ENCODE measurements around the gene OAS1.

OAS1 gene

DNA sequence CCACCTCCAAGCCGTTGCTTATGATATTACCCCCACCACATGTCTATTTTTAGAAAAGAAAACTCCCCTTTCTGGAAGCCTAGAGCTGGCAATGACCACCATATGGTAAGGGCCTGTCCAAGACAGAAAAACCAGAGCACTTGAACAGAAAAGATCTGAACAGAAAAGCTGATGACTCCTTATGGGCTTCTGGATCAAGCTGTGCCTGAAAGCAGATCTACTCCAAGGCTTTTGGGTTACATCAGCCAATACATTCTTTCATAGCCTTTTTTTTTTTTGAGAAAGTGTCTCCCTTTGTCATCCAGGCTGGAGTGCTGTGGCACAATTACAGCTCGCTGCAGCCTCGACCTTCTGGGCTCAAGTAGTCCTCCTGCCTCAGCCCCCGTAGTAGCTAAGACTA, 54.8 kb downstream of the OAS1 start:
- no peak for DNase-seq (ENCODE audit: low read depth)
- no peak overlapping the region for H3K4me3 ChIP-seq (ENCODE audit: low read depth, low read length)

DNA sequence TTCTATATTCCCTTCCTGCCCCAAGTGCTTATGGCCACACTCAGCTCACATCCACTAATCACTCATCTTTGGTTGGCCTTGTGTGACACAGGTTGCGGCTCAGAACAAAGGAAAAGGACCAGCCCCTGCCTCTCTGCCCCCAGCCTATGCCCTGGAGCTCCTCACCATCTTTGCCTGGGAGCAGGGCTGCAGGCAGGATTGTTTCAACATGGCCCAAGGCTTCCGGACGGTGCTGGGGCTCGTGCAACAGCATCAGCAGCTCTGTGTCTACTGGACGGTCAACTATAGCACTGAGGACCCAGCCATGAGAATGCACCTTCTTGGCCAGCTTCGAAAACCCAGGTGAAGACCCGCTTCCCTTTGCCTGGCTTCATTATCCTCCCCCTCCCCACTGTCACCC, 55.8 kb downstream of the OAS1 start:
- no peak for DNase-seq (ENCODE audit: low read depth)
- no peak overlapping the region for H3K4me3 ChIP-seq (ENCODE audit: low read depth, low read length)

DNA sequence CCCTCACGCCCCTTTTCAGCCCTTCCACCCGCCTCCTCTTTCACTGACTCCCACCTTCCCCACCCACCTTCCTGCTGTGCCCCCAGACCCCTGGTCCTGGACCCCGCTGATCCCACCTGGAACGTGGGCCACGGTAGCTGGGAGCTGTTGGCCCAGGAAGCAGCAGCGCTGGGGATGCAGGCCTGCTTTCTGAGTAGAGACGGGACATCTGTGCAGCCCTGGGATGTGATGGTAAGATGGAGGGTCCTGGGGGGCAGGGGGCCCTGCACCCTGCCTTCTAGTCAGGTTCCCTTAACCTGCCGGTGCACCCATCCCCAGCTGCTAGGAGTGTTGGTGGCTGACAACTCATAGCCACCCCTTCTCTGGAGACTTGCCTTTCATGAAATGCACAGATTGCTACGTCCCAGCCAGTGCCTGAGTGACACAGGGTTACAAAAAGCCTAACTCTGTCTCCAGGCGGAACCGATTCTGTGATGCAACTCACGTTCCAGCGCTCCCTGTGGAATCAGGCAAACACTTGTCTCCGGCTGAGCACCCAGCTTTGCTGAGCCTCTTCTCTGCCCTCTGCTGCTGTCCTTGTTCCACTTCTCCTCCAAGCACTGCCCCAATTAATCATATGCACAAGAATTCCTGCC, 56.6 kb downstream of the OAS1 start:
- H3K4me3 ChIP-seq (ENCODE audit: low read depth, low read length), result no peak overlapping the region
- DNase-seq (ENCODE audit: low read depth), result no peak

DNA sequence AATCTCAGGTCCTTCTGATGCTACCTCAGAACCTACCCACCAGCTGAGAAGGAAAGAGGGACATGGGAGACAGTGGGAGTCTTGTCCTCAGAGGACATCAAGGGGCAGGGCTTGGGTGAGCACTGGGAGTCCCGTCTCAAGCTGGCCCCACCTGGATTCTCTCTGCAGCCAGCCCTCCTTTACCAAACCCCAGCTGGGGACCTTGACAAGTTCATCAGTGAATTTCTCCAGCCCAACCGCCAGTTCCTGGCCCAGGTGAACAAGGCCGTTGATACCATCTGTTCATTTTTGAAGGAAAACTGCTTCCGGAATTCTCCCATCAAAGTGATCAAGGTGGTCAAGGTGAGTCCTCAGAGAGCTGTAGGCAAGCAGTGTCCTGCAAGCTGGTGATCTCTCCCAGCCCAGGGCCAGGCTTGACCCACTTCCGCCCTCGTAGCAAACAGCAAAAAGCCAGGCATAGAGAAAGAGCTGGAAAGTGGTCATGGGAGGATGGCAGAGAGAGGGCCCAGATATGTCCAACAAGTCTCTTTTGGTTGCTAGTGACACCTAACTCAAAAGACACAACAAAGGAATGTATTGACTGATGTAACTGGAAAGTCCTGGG, 57.4 kb downstream of the OAS1 start:
- DNase-seq (ENCODE audit: low read depth), result no peak
- no peak overlapping the region for H3K4me3 ChIP-seq (ENCODE audit: low read depth, low read length)

DNA sequence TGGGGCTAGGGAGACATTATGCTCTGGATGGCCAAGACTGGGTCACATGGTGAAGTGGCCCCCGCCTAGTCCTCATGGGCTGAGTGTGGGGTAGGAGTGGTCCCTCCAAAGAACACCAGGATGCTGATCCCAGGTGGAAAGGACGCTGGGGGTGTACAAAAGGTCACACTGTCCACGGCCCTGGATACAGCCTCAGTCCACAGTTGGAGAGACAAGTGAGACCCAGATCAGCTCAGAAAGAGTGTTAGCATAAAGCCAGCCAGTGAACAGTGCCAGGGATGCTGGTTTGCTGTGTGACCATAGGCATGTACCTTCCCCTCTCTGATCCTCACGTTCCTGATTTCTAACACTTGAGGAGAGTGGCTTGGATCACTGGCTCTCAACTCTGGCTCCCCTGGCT, 58.2 kb downstream of the OAS1 start:
- DNase-seq (ENCODE audit: low read depth), result no peak
- no peak overlapping the region for H3K4me3 ChIP-seq (ENCODE audit: low read depth, low read length)

DNA sequence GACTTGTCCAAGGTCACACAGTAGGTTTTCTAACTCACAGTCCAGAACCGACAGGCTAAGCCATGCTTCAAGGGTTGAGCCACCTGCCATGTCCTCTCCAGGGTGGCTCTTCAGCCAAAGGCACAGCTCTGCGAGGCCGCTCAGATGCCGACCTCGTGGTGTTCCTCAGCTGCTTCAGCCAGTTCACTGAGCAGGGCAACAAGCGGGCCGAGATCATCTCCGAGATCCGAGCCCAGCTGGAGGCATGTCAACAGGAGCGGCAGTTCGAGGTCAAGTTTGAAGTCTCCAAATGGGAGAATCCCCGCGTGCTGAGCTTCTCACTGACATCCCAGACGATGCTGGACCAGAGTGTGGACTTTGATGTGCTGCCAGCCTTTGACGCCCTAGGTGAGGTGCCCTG, 58.9 kb downstream of the OAS1 start:
- H3K4me3 ChIP-seq (ENCODE audit: low read depth, low read length), result no peak overlapping the region
- no peak for DNase-seq (ENCODE audit: low read depth)

DNA sequence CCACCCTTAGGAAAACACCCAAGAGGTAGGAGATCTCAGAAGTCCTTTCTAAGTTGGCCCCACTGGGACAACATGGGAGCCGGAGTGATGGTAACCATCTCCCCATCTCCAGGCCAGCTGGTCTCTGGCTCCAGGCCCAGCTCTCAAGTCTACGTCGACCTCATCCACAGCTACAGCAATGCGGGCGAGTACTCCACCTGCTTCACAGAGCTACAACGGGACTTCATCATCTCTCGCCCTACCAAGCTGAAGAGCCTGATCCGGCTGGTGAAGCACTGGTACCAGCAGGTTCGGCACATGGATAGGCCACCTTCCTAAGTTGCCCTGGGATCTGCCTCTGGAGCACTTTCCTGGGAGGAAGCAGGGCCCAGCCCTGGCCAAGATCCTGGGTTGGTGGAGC, 60.5 kb downstream of the OAS1 start:
- no peak for DNase-seq (ENCODE audit: low read depth)
- no peak overlapping the region for H3K4me3 ChIP-seq (ENCODE audit: low read depth, low read length)

DNA sequence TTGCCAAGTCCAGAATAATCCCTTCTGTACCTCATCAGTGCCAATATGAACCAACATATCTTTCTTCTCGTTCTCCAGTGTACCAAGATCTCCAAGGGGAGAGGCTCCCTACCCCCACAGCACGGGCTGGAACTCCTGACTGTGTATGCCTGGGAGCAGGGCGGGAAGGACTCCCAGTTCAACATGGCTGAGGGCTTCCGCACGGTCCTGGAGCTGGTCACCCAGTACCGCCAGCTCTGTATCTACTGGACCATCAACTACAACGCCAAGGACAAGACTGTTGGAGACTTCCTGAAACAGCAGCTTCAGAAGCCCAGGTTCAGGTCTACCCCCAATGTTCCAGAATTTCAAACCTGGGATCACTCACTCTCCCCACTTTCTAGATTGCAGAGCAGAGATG, 61.1 kb downstream of the OAS1 start:
- no peak overlapping the region for H3K4me3 ChIP-seq (ENCODE audit: low read depth, low read length)
- DNase-seq (ENCODE audit: low read depth), result no peak
